GM12864 (cell line): Measurements from ENCODE around the gene TNP2.

Experiments used
- DNase-seq: peaks from one replicate; pipeline ENCODE4 v3.0.0-alpha.2; 2011; ENCODE audit warnings: low read depth
- H3K4me3 ChIP-seq: 2 replicates; pipeline ENCODE4 v1.5.1; 2011; ENCODE audit warnings: mild to moderate bottlenecking, low read depth, low read length, control low read depth
- TF ChIP-seq, protein P1 (sequence below): IDR thresholded peaks from 2 replicates; pipeline ENCODE4 v1.5.1; 2011; ENCODE audit warnings: low read depth, mild to moderate bottlenecking, moderate library complexity, low read length, control low read depth, inconsistent platforms; ENCODE audit errors: missing control alignments

TNP2 gene

DNA sequence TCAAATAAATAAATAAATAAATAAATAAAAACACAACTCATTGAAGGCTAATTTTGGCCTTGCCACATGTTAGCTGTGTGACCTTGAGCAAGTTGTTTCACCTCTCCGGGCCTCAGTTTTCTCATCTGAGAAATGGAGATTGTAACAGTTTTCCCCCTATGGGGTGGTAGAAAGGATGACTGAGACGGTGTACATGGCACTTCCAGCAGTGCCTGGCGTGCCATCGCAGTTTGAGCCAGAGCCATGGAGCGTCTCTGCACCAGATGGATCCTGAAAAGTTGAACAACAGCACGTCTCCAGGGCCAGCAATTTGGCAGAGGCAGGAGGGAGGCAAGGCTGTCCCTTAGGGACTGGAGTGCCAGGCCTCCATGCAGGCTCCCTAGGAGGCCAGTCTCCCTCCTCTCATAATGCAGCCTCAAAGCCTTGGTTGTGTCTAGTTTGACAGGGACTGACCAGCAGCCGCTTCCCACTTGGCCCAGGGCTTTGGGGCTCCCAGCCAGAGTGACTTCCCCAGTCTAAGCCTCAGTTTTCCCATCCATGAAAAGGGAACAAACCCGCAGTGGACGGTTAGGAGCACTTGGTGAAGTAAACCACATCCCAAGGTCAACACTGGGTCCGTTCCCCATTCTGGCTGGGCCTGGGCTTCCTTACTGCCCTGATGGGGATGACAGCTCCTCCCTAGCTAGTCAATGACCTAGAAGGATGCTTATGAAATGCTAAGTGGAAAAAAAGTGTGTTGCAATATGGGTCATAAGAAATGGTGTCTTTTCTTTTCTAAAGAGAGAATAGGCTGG lies 32.5 kb downstream of the TNP2 start:
- TF ChIP-seq, protein P1, sequence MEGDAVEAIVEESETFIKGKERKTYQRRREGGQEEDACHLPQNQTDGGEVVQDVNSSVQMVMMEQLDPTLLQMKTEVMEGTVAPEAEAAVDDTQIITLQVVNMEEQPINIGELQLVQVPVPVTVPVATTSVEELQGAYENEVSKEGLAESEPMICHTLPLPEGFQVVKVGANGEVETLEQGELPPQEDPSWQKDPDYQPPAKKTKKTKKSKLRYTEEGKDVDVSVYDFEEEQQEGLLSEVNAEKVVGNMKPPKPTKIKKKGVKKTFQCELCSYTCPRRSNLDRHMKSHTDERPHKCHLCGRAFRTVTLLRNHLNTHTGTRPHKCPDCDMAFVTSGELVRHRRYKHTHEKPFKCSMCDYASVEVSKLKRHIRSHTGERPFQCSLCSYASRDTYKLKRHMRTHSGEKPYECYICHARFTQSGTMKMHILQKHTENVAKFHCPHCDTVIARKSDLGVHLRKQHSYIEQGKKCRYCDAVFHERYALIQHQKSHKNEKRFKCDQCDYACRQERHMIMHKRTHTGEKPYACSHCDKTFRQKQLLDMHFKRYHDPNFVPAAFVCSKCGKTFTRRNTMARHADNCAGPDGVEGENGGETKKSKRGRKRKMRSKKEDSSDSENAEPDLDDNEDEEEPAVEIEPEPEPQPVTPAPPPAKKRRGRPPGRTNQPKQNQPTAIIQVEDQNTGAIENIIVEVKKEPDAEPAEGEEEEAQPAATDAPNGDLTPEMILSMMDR = no peak
- no peak for DNase-seq

DNA sequence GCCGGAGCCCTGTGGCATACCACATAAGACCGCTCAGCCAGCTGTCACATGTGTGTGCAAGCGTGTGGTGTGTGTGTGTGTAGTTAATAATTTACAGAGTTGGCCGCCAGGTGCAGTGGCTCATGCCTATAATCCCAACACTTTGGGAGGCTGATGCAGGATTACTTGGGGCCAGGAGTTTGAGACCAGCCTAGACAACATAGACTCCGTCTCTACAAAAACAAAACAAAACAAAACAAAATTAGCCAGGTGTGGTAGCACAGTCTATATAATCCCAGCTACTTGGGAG lies 33.5 kb downstream of the TNP2 start:
- no peak for DNase-seq
- no peak overlapping the region for H3K4me3 ChIP-seq
- TF ChIP-seq, protein P1 = no peak

More for the DNA sequence above, 32.5 kb downstream of the TNP2 start:
- no peak overlapping the region for H3K4me3 ChIP-seq

DNA sequence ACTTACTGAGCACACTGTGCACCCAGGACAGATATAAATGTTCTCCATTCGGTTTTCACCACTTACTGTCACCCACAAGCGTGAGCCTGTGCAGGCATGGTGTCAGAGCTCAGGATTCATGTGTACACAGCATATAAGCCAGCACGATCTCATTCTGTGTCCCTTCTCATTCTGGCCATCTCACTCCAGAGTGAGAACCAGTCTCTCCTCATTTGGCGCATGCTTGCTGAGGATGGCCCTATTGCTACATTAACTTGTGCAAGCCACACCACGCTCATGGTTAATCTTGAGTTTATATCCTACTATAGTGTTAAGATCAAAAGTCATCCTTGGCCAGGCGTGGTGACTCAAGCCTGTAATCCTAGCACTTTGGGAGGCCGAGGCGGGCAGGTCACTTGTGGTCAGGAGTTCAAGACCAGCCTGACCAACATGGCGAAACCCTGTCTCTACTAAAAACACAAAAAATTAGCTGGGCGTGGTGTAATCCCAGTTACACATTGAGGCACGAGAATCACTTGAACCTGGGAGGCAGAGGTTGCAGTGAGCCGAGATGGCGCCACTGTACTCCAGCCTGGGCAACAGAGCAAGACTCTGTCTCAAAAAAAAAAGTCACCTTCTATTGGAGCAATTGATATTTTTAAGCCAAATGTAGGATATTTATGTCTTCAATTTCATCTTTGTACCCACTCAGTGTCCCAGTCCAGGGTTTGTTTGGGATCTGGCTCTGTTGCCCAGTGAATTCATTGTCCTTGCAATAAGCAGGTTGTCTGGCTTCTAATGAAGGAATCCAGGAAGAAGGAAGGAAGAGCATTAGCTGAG lies 34.0 kb downstream of the TNP2 start:
- no peak for DNase-seq
- TF ChIP-seq, protein P1 = no peak
- H3K4me3 ChIP-seq = no peak overlapping the region

DNA sequence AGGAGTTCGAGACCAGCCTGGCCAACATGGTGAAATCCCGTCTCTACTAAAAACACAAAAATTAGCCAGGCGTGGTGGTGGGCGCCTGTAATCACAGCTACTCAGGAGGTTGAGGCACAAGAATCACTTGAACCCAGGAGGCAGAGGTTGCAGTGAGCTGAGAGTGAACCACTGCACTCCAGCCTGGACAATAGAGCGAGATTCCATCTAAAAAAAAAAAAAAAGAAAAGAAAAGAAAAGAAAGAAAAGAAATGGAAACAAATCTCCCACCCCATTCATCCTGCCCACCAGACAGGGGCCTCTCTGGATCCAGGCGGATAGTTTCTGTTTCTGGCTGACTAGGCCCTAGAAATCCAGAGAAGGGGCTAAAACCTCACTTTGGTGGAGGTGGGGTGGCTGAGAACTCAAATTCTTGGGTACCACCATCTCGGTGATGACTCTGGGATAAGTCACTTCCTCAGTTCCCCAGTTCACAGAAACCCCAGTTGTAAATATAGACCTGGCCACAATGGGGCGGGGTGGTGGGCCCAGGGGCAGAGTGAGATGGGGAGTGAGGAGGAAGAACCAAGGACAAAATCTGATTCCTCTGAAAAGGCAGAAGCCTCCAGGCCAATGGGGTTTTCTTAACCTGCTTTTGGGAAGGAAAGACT lies 35.3 kb downstream of the TNP2 start:
- H3K4me3 ChIP-seq = no peak overlapping the region
- DNase-seq = no peak
- TF ChIP-seq, protein P1 = peak; percentile 4

- no peak for DNase-seq
- H3K4me3 ChIP-seq = no peak overlapping the region
- TF ChIP-seq, protein P1 = peak; percentile 13
These were observed 36.0 kb downstream of the TNP2 start for GRCh38 chr16:11232852-11233726.

- no peak overlapping the region for H3K4me3 ChIP-seq
- no peak for DNase-seq
- TF ChIP-seq, protein P1 = no peak
These were observed 36.7 kb downstream of the TNP2 start for GRCh38 chr16:11232302-11232851.
